HG03460 (cell line): ENCODE data around the gene TPD52L1.
"Not testable (repeated sequence)": the region's sequence is repeated elsewhere in the genome, so short reads cannot be mapped to it uniquely, and the experiment has no call there.

Source experiments
- ATAC-seq: cut with Tn5 transposase; IDR thresholded peaks from one replicate; pipeline ENCODE4 v1.9.1; 2021; ENCODE audit not compliant: unreplicated experiment

The TPD52L1 gene

DNA sequence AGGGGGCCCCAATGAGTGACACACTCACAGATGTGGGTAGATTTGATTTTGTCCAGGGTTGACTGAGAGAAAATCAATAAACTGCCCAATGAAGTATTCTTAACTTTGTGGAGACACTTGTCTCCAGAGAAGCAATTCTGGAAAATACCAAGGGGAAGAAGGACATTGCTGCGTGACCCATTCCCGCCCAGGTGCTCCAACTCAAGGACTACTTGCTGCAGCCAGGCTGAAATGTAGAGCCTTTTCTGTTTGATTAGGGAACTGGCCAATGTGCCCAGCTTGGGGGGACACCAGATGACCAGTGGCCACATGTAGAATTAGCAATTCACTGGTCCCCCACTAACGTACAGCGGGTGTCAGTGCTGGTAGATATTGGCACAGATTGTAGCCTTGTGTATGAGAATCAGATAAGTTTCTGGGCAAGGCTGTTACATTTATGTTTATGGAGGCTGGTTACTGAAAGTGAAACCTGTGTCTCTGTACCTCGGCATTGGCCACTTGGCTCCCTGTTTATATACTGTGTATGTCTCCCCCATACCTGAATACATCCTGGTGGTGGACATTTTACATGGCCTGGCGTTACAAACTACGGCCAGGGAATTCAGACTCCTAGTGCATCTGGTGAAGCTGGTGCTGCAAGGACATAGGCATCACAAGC, 115.9 kb downstream of the TPD52L1 start:
- no peak for ATAC-seq

DNA sequence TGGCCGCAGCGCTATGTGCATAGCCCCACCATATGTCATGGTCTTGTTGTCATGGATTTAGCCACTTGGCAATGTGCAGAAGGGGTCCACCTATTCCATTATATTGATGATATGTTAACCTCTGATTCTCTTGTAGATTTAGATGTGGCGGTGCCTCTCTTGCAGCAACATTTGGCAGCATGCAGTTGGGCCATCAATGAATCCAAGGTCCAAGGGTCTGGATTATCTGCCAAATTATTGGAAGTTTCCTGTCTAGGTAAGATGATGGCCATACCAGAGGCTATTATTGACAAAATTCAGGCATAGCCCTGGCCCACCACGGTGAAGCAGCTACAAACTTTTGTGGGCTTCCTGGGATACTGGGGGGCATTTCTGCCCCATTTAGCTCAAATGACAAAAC, 116.8 kb downstream of the TPD52L1 start:
- no peak for ATAC-seq

DNA sequence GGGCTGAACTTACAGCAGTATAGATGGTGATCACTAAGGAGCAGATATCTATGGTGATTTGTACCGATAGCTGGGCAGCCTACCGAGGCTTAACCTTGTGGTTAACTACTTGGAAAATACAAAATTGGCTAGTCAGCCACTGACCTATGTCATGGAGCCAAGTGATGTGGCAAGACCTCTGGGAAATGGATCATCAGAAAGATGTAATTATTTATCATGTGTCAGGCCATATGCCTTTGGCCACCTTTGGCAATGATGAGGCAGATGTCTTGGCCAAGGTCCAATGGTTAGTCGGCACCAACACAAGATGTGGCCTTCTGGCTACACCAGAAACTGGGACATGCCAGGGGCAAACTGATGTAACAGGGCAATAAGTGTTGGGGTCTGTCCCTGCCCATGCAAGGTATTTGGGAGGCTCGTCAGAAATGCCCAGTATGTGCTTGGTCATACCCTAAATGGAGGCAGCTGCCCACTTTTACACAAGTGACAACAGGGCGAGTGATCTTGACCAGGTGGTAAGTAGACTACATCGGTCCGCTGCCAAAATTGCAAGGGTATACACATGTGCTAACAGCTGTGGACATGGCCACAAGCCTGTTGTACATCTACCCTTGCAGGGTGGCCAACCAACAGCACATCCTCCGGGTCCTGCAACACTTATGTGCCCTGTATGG, 118.0 kb downstream of the TPD52L1 start:
- no peak for ATAC-seq

DNA sequence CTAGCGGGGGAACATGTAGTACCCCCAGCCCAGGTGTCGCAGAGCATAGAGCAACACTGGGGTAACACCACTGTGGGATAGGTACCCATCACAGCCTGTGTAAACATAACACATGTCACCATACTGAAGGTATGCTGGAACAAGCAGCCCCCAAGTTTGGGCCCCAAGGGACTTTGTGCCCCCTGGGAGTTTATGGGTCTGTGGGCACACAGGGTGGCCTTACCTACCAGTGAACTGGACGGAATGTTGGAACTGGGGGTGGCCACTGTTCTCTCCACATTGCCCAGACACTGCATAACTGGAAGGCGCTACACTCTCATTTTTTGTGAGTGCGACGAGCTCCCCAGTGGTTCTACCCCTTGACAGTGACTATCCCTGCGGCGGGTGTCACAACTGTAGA, 119.7 kb downstream of the TPD52L1 start:
- ATAC-seq, result no peak

DNA sequence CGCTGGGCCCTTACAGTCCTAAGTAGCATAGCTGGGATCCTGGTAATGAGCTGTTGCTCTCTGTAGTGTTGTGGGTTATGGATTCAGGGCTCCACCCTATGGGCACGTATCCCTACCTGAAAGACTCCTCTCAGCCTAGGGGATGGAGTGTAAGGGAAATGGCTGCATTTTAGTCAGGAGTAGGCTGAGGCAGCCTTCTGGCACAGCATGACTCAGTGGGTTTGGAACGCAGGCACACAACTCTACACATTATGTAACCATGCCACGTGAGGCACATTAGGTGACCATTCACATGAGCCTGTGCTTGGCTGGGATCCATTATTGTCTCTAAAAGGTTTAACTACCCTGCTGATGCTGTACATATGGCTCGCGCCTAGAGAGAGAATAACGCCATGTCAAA, 120.4 kb downstream of the TPD52L1 start:
- ATAC-seq, result no peak

DNA sequence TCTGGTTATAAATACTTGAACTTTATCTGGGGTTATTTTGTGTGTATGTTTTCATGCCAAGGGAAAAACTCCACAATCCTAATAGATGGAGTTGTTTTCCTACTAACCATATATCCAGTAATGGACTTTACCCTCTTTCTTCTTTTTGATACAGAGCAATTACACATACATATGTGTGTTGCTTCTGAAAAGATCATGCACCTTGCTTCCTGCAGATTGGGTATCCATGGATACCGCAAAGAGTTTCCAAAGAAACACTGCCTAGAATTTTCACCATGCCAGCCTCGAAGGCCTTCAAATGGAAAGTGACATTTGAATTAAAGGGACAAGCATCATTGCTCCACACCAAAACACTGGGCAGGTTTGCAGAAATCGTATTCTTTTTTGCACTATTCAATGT, 121.4 kb downstream of the TPD52L1 start:
- ATAC-seq, result no peak

DNA sequence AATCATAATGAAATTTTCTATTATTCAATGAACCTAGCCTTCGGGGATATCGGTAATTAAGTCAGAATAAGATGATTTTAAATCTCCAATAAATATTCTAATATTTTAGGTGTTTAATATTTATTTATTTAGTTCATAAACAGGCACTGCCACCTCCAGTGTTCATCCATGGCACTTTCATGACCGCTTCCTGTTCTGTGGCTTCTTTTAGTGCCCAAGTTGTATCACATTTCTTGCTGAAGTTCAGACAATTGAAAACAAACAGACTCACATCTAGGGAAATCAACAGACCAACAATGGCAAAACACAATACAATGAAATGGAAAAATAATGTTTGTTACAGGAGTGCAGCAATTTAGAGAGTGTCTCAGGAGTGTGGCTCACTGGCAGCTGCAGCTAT, 122.2 kb downstream of the TPD52L1 start:
- no peak for ATAC-seq

DNA sequence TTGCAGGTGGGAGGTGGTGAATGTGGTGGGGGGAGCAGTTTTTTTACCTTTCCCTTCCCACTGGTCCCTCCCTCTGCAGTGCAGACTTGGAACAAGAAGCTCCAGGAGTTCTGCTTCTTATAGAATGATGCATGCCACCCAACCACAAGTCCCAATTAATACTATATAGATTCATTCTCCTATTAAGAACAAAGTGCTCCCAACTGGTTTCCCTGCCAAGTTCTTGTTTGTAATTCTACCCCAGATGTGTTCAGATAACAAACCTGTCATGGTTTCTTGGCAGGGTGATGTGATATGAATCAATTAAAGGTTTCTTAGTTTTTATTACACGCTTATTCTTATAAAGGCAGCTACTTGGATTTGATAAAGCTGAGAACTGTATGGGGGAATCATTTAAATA, 124.3 kb downstream of the TPD52L1 start:
- ATAC-seq, result no peak

DNA sequence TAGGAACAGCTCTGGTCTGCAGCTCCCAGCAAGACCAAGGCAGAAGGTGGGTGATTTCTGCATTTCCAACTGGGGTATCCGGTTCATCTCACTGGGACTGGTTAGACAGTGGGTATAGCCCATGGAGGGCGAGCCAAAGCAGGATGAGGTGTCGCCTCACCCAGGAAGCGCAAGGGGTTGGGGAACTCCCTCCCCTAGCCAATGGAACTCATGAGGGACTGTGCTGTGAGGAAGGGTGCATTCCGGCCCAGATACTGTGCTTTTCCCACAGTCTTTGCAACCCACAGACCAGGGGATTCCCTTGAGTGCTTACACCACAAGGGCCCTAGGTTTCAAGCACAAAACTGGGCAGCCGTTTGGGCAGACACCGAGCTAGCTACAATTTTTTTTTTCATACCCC, 126.4 kb downstream of the TPD52L1 start:
- no peak for ATAC-seq

DNA sequence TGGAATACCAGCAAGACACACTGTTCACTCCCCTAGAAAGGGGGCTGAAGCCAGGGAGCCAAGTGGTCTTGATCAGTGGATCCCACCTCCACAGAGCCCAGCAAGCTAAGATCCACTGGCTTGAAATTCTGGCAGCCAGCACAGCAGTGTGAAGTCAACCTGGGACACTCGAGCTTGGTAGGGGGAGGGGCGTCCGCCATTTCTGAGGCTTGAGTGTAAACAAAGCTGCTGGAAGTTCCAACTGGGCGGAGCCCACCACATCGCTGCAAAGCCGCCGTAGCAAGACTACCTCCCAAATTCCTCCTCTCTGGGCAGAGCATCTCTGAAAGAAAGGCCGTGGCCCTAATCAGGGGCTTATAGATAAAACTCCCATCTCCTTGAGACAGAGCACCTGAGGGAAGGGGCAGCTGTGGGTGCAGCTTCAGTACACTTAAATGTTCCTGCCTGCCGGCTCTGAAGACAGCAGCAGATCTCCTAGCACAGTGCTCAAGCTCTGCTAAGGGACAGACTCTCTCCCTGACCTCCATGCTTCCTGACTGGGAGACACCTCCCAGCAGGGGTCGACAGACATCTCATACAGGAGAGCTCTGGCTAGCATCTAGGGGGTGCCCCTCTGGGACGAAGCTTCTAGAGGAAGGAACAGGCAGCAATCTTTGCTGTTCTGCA, 126.9 kb downstream of the TPD52L1 start:
- ATAC-seq, result not testable (repeated sequence)

DNA sequence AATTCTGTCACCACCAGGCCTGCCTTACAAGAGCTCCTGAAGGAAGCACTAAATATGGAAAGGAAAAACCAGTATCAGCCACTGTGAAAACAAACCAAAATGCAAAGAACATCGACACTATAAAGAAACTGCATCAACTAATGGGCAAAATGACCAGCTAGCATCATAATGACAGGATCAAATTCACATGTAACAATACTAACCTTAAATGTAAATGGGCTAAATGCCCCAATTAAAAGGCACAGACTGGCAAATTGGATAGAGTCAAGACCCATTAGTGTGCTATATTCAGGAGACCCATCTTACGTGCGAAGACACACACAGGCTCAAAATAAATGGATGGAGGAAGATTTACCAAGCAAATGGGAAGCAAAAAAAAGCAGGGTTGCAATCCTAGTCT, 128.9 kb downstream of the TPD52L1 start:
- ATAC-seq, result not testable (repeated sequence)

DNA sequence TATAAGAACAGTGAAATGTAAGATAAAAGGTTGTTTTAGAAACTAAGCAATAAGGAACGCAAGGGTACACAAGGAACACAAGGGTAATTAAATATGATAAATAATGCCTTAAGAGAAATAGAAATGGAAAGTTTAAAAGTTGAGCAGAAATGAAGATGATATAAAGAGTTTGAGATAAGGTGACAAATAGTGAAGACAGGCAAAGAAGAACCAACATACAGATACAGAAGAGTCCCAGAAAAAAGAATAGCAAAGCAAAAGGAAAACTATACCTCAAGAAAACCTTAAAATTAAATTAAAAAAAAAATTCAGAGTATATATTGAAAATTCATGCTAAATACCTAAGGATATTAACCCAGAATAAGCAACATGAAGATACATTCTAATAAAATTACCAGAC, 131.8 kb downstream of the TPD52L1 start:
- no peak for ATAC-seq

DNA sequence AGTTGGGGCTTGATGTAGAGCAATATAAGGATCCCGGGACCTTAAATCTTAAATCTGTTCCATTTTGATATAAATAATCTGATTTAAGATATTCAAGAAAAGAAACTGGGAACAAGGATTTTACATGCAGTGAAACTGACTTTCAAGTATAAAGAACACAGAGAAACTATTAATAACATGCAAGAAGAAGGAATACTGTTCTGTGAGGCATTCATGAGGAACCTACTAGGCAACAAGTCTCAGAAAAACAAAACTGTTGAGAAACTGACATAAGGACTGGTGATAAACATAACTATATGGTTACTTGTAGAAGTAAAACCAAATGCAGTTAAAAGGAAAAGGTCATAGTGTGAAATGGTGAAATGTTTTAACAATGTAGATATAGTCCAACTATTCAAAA, 132.4 kb downstream of the TPD52L1 start:
- ATAC-seq, result no peak

DNA sequence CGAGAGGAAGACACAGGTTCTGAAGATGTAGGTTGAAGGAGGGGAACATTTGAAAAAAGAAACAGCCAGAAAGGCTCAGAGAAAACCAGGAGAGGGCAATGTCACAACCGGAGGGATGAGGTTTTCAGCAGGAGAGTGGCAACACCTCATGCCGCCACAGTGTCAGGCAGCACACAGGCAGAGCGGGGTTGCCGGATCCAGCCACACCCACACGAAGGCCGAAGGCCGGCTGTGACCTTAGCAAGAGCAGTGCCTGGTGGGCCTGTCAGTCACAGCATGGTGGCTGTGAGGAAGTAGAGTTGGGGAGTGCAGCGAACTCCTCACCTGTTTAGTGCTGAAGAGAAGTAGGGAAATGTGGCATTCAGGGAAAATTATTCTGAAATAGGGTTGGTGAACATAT, 134.1 kb downstream of the TPD52L1 start:
- no peak for ATAC-seq

DNA sequence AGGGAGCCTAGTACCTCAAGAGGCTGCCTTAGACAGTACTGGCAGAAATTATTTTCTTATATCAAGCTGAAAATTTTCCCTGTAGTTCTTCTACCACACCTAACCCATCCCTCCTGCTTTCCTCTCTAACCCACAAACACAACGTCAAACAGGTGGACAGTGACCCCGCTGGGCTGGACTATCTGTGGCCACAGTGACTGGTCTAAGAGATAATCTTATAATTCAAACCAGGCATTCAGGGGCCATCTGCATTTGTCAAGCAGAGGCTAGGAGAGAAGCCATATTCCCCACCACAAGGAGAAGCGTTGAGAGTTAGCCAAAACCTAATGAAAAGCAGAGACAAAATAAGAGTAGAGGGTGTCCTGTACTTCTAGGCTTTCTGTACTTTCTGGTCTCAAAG, 140.0 kb downstream of the TPD52L1 start:
- ATAC-seq, result no peak

DNA sequence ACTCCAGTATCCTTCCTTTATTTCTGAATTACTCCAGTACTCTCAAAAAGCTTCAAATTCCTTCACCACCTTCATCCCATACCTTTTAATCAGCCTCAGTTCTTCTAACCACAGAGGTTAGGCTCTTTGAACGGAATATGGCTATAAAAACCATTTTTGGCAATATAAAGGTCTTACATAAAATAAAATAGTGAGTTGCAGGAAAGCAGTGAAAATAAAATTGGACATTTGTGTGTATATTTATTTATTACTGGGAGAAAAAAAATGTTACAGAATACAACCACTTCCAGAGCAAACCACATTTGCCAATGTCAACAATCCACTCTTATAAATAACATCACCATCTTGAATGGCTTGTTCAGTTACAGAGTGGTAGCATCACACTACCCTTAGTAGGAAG, 140.5 kb downstream of the TPD52L1 start:
- ATAC-seq, result no peak

DNA sequence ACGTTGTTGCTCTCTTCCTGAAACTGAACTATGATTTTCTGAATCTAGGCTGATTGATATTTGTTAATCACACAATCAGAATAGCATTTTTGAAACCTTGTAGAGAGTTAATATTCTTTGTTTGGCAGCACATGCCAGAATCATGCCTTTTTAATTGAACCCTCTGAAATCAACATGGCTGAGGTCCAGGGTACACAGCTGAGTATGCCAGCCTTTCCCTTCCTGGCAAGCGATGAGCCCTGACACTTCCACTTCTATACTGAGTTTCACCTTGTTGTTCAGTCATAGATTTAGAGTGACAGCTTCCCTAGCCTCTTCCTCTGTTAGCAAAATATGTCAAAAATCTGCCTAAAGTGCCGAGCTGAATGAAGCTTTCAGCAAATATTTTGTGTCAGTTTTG, 141.4 kb downstream of the TPD52L1 start:
- ATAC-seq, result no peak

DNA sequence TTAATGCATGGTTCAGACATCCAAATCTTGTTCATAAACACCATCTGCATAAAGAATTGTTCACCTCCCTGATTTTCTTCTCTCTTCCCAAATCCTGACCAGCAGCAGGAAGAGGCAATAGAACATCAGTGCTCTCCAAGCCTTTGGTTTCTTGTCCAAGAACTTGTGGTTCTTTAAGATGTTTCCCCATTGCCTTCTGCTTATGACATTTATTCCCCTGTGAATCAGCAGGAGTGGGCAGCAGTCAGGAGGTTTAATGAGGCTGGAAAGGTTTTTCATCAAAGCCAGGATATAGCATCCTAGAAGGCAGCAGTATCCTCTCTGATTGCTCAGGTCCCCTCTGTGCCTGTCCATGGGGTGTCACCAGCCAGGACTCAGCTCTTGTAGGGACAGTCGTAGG, 142.9 kb downstream of the TPD52L1 start:
- no peak for ATAC-seq

DNA sequence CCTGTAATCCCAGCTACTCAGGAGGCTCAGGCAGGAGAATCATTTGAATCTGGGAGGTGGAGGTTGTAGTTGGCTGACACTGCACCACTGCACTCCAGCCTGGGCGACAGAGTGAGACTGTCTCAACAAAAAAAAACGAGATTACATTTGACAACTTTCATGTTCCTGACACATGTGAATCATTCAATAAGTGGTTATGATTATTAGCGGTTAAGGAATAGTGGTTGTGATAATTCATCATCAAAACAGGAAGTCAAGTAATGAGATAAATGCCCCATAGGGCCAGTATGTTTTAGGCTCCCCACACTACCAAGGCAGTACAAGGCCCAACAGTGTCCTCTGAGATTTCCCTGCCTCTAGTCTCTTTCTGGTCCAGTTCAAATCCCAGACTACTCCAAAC, 145.7 kb downstream of the TPD52L1 start:
- no peak for ATAC-seq

DNA sequence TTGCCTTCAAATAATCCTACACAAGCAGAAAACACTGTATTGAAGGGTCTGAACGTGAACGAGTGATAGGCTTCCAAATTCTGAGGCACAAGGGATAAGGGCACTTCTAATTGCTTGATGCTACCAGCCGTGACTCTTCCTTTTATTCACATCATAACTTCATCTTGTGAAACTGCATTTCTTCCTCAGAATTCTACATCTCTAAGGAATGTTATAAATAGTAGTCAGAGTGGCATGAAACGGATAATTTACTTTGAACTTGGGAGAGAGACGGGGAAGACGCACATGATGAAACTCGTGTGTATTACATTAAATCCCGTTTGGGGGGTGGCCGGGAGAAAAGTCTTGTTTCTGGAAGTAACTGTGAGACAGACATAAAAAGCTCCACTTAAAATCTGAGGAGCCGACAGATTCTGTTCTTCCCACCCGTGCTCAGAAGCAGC, 147.4 kb downstream of the TPD52L1 start:
- ATAC-seq, result no peak

DNA sequence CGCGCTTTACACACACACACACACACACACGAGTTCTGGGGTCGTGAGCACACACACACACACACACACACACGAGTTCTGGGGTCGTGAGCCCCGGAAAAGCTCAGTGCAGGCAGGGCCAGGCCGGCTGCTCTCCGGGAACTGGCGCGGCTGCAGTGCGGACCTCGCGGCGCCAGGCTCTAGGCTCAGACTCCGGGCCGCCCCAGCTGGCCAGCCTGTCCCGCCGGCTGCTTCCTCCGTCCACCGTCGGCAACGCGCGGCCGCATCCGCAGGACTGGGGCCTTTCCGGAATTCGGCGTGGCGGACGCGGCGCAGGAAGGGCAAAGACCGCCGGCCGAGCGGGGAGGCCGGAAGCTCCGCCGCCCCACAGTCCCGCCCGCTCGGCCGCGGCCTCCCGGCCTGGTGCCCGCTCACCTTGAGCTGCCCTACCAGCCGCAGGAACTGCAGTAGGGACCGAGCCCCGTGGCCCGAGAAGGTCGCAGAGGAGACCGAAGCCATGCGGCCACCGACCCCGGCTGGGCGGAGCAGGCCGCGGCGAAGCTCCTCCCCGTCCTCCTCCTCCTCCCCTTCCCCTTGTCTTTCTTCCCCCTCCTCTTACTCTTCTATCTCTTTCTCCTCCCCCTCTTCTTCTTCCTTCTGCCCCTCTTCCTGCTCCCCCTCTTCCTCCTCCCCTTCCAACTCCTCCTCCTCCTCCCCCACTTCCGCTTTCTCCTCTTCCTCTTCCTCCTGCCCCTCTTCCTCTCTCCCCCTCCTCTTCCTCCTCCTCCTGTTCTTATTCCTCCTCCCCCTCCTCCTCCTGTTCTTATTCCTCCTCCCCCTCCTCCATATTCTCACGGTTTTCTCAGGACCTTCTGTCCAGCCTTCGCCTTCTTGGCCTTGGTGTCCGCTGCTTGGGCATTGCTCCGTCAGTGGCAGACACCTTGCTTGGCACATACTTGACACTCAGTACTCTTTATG, 148.1 kb downstream of the TPD52L1 start, which contains the start of gene HDDC2:
HDDC2 (minus strand) TSS at position 533 of the 957 bp plus-strand sequence; CDS start at position 498, 35 bp downstream.
- ATAC-seq, result peak; percentile 83
